GM20000 (cell line): ENCODE measurements around the gene IQGAP2.
"Not testable (repeated sequence)": the region's sequence is repeated elsewhere in the genome, so short reads cannot be mapped to it uniquely, and the experiment has no call there.

Source experiments
- DNase-seq: peaks from one replicate; pipeline ENCODE4 v3.0.0; 2012; ENCODE audit warnings: low spot score
- TF ChIP-seq, protein P1 (sequence below): IDR thresholded peaks from 2 replicates; pipeline ENCODE4 v1.5.1; 2012; ENCODE audit warnings: mild to moderate bottlenecking, control low read depth; ENCODE audit errors: extremely low read depth, missing control alignments

The IQGAP2 gene

DNA sequence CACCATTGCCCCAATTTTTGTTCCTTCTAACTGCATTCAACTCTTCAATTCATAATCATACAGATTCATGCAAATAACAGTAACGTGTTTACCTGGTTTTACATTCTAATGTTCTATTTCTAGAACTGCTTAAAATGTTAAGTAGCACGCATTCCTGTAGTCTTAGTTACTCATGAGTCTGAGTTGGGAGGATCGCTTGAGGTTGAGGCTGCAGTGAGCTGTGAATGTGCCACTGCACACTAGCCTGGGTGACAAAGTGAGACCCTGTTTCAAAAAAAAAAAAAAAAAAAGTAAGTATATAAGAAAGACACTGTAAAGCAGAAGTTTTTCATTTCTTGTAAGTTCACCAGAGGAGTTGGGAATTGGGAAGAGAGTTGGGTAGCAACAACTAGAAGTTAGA is 114.2 kb downstream of the IQGAP2 start:
- no peak for DNase-seq
- TF ChIP-seq, protein P1, sequence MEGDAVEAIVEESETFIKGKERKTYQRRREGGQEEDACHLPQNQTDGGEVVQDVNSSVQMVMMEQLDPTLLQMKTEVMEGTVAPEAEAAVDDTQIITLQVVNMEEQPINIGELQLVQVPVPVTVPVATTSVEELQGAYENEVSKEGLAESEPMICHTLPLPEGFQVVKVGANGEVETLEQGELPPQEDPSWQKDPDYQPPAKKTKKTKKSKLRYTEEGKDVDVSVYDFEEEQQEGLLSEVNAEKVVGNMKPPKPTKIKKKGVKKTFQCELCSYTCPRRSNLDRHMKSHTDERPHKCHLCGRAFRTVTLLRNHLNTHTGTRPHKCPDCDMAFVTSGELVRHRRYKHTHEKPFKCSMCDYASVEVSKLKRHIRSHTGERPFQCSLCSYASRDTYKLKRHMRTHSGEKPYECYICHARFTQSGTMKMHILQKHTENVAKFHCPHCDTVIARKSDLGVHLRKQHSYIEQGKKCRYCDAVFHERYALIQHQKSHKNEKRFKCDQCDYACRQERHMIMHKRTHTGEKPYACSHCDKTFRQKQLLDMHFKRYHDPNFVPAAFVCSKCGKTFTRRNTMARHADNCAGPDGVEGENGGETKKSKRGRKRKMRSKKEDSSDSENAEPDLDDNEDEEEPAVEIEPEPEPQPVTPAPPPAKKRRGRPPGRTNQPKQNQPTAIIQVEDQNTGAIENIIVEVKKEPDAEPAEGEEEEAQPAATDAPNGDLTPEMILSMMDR, result no peak

DNA sequence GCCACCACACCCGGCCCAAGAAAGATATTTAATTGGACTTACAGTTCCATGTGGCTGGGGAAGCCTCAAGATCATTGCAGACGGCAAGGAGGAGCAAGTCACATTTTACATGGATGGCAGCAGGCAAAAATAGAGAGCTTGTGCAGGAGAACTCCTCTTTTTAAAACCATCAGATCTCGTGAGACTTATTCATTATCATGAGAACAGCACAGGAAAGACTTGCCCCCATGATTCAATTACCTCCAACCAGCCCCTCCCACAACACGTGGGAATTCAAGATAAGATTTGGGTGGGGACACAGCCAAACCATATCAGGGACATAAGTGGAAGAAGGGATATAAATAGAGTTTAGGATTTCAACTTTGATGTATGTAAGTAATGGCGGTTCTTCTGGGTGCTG is 115.2 kb downstream of the IQGAP2 start:
- DNase-seq, result not testable (repeated sequence)

DNA sequence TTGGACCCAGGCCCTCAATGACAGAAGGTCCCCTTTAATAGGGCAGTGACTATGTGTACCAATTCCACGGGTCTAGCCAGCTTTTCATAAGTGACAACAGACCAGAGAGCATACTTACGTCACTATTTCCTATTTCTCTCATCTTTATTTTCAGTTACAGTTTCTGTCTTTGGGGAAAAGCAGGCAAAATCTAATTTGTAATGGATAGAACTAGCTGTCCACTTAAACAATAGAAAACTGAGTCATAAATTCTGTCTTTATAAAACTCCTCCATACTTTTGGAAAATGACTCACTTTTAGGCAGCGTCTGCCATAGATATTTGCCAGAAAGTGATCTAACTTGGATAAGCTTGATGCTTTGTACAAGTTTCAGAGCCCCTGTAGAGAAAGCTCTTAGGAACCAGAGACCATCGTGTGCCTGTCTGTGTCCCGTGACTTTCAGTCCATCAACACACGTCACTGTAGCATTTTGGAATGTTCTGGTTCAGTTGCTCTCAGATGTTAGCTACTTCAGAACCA is 118.2 kb downstream of the IQGAP2 start:
- peak; percentile 61 for DNase-seq

DNA sequence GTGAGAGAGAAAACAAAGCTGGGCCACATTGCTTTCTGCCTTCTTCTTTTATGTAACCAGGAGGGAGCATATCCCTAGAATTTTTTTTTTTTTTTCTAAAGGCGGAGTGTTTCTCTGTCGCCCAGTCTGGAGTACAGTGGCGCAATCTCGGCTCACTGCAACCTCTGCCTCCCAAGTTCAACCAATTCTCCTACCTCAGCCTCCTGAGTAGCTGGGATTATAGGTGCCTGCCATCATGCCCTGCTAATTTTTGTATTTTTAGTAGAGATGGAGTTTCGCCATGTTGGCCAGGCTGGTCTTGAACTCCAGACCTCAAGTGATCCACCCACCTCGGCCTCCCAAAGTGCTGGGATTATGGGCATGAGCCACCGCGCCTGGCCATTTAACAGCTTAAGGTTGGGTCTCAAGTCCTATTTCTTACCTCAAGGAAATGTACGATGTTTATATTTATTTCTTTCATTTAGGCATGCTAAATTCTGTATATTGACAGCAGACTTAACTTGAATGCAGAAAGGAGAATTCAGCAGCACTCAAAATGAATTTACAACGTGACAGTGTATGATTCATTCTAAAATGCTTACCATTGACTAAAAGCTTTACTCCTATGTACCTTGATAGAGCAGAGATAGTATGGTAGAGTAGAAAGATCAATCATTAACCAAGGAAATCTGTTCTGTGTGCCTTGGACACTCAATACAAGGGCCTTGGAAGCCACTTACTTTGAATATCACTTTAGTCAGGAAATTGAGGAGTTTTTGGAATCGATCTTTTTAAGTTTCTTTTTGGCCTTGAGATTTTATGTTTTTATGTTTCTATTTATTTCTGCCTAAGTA is 119.2 kb downstream of the IQGAP2 start:
- DNase-seq, result peak; percentile 13
- TF ChIP-seq, protein P1, result no peak

More for the DNA sequence above, 118.2 kb downstream of the IQGAP2 start:
- TF ChIP-seq, protein P1, result no peak

DNA sequence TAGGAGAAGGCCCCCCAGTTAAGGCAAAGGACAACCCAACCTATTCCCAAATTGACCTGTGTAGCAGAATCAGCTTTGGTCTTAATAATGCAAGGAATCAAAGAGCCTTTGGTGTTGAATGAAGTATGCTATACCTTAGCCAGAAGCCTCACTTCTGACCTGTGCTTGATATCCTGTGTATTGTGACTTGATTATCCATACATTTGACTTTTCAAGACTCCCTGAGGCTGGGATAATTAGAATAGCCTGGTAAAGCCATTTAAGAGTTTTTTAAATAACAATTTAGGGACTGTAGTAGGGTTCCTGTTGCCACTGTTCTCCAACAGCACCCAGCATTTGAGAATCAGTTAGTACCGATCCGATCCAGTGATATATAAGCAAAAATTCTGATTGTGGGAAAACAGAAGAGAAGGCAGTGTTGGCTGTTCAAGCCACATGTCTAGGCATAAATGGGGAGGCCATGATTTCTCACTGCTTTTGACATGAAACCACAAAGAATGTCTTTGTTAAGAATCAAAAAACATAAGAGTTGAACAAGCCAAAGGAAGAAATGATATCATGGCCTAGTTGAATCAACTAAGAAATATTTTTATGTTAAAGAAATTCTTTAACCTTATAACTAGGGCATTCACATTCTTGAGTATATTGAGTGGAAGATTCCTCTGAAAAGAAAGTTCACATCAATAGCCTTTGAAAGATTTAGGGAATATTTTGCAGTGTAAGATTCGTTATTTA is 121.2 kb downstream of the IQGAP2 start:
- TF ChIP-seq, protein P1, result no peak
- DNase-seq, result no peak

DNA sequence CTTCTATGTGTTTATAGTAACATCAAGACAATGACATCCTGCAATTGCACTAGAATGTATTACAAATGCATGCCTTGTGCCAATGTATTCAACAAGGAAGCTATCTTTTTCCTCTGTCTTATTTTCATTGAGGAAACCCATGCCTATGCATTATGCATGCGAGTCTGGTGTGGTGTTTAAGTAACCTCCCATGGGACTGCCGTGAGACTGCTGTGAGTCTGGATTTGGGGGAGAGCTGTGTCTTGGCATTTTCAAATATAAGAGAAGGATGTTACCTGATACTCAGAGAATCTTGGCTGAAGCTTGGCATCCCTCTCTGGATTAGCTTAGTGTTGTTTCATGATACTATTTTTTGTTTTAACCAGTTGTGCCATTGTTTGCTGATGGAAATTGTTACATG is 121.8 kb downstream of the IQGAP2 start:
- TF ChIP-seq, protein P1, result no peak

DNA sequence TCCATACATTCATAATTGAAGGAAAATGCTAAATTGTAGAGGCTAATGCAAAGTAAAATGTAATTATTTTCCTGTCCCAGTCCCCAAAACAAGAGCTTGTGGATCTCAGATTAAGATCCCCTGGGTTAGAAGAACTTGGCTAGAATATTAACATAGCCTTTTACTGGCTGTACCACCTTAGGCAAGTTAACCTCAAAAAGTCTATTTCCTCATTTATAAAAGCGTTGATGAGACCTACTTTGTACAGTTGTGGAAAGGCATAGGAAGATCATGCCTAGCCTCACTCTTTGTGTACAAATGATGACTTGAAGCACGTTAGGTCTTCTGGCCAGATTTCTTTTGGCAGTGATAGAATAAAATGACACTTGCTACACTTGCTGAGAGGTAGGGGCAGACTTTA is 122.9 kb downstream of the IQGAP2 start:
- TF ChIP-seq, protein P1, result no peak
- no peak for DNase-seq

More for the DNA sequence above, 121.8 kb downstream of the IQGAP2 start:
- DNase-seq, result no peak
